ENCODE measurements around the gene BAHCC1. TPM values are rescaled to one million over a fixed set of nuclear protein-coding genes. Genes with fewer than 3 reads are reported as not detected.
"Not testable (repeated sequence)": the region's sequence is repeated elsewhere in the genome, so short reads cannot be mapped to it uniquely, and the experiment has no call there.

The BAHCC1 gene
- polyA plus RNA-seq, 12 donors = 7.5 to 23.4 (median 10.8) TPM; not detected in 1

DNA sequence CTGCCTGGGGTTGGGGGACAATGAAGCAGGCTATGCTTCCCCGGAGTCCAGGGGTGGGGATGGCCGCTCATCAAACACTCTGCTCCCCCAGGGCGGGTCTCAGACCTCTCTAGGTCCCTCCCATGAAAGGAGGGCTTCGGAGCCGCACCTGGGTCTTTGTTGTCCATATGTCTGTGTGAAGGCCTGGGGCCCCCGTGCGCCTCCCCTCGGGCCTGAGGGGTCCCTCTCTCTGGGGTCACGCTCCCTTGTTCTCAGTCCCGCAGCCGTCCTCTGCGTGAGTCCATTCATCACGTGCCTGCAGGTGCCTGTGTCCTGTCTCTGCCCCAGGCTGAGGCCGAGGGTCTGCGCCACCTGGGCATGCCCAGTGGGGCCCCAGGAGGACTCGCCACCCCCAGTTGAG is 15.6 kb downstream of the BAHCC1 start:
- no peak for DNase-seq

DNA sequence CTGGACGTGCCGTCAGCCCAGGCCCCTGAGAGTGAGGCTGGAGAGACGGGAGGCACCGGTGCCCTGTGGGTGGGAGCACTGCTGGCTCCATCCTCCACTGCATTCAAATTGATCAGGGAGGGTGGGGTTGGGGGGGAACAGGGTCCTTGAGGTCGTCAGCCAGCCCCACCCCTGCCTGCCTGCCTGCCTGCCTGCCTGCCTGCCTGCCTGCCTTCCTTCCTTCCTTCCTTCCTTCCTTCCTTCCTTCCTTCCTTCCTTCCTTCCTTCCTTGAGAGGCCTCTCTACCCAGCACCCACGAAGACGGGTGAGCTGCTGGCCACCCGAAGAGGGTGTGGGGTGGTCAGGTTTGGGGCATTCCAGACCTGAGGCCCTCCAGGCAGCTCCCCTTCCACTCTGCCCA is 16.0 kb downstream of the BAHCC1 start:
- no peak for DNase-seq

DNA sequence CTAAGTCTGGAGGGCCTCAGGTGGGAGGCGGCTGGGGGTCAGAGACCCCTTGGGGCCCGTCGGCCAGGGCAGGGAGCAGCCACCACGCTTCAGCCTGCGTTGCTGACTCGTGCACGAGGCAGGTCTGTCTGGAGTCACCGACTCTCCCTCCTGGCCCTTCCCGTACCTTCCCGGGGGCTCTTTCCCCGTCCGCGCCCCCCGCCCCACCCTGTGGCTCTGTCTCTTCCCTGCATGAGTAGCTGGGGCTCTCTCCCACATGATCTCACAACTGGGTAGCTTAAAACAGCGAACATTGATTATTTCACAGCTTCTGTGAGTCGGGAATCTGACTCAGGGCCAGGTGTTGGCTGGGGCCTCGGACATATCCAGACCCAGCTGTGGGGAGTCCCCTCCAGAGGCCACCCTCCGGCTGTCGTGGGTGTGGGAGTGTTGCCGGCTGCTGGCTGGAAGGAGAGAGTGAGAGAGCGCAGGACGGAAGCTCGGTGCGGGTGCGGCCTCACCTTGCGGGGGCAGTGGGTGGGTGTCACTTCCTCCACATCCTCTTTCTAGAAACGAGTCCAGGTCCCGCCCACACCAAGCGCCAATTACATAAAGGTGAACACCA is 17.3 kb downstream of the BAHCC1 start:
- no peak for DNase-seq

DNA sequence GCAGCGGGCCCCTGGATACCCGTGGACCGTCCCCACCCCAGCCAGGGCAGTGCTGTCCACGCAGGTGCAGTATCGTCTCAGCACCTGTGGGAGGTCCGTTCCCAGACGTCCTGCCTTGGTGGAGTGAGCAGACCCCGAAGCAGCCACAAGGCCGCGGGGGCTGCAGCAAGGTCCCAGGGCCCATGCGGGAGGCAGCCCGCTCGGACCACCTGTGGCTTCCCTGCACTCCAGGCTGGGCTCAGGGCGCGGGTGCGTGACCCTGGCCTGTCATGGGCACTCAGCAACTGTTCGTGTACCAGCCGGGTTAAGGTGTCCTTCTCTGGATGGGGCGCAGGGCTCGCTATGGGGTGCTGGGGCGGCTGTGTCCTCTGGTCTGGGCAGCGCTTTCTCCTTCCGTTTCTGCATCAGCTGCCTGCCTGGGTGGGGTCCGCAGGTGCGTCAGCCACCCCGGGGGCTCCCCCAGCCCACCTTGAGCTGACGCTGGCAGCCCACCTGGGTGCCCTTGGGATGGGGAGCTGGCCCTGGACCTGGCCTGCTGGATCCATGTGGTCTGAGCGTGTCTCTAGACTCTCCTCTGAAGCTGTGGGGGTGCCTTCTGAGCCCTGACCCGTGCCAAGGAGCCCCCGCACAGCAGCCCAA is 18.4 kb downstream of the BAHCC1 start:
- no peak for DNase-seq

DNA sequence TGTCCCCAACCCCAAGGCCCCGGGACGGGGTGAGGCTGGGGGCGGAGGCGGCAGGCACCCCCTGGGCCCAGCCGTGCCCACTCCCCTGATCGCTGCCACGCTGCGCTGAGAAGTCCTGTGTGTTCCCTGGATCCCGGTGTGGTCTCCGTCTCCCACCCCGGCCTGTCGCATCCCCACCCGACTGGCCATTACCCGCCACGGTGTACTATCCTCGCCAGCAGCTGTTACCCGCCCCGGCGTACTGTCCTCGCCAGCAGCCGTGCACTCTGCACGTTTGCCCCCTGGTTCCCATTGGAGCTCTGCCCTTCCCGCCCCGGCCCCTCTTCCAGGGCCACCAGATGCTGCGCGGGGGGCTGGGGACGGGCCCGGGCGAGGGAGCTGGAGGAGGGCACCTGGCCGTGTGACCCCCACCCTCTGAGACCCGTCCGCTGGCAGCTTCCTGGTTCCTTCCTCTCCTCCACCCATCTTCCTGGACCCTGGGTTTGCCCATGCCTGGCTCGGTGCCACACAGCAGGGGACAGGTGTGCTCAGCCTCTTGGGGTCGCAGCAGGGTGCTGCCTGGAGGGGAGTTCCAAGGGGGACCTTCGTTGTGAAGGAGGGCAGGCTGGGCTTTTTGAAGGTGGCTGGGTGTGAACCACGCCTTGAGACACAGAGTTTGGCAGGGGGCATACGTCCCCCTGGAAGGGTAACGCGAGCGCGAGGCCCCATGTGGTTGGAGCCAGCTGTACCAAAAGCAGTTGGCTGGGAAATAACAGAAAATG is 19.7 kb downstream of the BAHCC1 start:
- DNase-seq = no peak

DNA sequence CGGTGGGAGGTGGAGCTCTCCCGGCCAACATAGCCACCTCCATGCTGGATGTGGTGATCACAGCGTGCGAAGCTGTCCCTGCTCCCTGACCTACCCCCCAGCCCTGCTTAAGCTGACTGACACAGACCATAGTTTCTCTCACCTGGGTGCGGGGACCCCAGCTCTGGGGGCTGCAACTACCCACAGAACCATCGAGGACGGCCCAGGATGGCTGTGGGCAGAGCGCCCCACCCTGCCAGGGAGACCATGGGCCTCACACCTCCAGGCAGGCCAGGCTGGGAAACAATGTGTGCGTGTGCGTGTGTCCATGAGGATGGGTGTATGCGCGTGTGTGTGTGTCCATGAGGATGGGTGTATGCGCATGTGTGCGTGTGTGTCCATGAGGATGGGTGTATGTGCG is 20.4 kb downstream of the BAHCC1 start:
- DNase-seq = no peak

DNA sequence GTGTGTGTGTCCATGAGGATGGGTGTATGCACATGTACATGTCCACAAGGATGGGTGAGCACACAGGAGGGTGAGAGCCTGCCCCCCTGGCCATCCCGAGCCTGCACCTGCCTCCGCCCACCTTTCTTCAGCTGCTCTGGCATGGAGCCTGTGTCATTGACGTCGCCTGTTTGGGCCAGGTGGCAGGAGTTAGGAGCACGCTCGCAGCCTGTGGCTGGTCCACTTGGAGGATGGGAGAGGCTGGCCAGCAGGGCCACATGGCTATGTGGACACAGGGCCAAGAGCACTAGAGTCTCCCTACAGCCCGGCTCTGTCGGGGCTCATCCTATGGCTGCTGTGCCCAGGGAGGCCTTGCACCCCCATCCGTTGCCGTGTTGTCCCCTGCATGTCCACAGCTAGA is 21.4 kb downstream of the BAHCC1 start:
- no peak for DNase-seq

DNA sequence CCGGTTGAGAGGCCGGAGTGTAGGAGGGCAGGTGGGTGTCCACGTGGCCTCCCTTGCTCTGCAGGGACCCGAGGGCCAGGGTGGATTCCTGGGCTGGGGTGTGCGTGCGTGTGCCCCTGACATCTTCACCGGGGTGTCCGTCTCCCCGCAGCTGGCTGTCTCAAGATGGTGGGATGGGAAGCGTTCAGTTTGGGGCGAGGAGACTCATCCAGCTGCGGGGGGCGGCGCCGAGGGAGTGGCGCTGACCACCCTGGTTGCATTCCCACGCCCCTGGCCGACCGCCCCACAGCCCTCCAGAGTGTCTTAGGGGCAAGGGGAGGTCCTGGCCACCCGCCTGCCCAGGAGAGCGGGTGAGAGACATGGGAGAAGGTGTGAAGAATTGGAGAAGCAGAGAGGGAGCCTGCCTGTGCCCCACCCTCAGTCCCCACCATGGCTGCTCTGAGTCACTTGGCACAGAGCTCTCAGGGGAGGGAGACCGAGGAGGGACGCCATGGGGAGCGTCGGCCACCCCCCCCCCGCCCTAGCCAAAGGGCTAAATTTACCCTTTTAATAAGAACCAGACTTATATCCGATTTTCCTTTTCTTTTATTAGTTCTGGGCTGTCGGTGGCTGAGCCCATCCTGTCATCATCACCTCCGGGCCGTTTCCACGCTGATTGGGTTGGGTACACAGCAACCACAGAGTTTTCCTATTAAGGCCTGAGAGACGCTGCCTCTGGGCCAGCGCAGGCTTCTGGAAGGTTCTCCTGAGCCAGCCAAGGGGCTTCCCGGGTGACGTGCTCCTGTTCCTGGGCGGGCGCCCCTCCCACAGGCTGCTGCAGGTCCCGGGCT is 22.0 kb downstream of the BAHCC1 start:
- no peak for DNase-seq

DNA sequence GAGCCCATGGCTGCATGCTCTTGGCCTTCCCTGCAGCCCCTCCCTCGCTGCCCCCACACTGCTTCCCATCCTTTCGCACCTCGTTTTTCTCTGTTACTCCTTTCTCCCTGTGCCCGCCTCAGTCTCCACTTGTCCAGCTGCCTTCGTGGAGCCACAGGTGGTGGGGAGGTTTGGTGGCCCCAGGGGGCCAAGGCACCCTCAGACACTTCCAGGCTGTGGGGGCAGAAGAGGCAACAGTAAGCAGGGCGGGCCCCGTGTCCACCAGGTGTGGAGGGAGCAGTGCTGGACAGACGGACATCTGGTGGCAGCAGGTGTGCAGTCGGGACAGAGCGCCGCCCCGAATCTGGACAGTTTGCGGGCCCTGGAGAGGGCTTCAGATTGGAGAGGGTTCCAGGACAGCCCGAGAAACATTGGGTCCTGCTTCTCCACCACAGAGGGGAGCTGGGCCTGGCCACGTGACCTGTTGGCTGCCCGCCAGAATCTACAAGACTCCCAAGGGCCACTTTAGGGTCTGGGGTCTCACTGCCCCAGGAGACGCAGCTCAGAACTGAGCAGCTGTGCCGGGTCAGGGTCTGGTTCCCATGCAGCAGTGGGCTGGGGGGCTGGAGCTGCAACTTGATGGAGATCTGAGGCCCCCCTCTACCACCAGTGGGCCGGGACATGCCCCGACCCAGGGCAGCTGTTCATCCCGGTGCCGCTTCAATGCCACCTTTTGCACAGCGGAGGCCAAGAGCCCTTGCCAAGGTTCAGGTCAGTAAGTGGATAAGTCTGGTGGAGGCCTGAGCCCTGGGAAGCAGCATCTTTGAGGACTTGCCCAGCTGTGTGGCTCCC is 22.8 kb downstream of the BAHCC1 start:
- DNase-seq = no peak

DNA sequence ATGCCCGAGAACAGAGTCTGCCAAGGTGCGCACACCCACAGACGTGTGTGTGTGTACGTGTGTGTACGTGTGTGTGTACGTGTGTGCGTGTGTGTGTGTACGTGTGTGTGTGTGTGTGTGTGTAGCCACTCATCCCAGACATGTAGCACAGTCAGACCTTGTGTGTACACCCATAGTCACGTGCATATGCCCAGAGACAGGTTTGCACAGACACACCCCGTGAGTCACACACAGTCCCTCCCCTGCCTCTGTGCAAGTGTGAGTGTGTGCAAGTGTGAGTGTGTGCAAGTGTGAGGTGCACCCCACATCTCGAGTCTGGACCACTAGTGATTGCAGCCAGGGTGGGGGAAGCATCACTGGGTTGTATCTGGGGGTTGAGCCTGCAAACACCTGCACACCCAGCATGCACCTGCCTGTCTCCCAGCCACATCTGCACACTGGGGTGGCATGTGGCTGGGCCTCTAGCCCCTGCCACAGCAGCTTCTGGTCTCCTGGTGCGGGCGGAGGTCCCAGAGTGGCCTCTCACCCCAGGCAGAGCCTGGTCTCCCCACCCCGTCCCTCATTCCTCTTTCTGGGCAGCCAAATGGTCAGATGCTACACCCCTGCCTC is 23.6 kb downstream of the BAHCC1 start:
- DNase-seq = no peak

DNA sequence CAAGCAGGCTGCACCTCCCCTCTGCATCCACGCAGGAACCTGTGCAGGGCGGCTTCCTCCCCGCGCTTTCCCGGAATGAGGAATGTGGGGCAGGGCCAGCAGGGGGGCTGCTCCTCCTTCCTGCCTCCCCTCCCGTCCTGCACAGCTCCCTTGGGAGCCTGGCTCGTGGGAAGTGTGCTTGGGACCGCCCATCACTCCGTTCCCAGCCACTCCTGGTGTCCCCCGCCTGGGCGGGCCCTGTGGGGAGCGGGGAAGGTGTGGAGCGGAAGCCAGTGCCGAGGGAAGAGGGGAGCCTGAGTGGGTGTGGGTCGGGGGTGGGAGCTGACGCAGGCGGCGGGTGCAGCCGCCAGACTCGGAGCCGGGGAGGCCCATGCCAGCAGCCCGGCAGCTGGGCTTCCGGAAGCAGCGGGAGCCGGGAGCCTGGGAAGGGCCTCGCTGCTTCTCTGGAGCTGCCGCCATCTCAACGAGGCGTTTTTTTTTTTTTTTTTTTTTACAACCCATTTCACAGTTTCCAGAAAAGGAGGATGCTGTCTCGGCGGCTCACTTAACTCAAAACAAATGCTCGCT is 24.1 kb downstream of the BAHCC1 start:
- DNase-seq = peak; percentile 78

DNA sequence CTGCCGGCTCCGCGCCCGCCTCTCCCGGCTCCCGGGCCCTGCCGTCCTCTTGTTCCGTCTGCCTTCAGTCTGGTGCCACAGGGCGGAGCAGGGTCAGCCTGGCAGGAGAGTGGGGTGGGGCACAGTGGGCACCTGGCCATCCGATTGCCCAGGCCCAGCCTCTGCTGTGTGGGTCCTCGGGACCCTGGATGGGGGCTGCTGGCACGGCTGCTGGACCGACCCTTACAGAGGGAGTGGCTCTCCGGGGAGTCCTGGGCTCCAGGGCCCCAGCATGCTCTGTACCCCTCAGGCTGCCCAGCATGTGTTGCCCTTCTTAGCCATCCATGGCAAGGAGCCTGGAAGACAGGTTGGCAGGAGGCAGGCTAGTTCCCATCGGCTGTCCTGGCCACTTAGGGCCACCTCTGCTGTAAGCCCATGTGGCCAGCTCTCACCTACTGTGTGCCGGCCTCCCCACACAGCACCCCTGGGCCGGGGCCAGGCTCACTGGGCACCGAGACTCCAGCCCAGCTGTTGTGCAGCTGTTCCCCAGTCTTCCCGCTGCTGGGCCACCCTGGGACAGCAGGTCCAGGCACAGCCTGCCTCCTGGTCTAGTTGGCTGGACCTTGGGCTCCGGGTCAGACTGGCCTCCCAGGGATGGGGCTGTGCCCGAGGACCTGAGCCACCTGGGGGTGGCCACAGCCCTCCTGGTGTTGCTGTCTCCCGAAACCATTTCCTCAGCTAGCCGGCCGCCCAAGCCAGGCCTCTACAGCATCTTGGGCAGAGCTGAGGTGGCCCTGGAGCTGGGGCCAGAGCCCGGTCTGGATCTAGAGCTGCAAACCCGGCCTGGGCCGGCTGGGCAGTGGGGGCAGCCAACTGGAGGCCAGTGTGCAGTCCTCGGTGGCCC is 24.9 kb downstream of the BAHCC1 start:
- no peak for DNase-seq

DNA sequence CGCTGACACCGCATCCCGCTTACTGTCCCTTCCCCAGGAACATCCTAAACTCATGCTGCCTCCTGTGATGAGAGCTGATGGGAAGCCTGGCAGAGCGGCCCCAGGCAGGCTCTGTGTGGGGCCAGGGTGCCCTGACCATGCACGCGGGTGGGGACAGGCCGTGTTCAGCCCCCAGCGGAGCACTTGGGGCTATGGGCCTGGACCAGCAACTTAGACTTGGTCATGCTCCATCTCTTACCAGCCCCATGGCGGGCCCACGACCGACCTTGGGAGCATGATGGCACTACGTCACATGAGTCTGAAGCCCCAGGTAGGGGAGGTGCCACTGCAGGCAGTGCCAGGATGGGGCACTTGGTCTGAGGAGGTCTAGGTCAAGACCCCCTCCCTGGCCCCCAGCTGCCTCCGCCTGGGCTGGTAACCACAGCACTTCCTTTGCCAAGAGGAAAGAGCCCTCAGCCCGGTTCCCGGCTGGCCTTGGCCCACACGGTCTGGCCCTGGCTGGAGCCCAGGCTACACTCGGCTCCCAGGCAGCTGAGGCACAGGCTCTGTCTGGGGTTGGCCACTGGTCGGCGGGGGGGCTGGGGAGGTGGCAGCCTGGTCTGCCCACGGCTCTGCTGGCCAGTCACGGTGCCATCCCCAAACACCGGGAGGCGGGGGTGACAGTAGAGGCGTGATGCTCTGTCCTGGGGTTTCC is 25.7 kb downstream of the BAHCC1 start:
- DNase-seq = no peak

DNA sequence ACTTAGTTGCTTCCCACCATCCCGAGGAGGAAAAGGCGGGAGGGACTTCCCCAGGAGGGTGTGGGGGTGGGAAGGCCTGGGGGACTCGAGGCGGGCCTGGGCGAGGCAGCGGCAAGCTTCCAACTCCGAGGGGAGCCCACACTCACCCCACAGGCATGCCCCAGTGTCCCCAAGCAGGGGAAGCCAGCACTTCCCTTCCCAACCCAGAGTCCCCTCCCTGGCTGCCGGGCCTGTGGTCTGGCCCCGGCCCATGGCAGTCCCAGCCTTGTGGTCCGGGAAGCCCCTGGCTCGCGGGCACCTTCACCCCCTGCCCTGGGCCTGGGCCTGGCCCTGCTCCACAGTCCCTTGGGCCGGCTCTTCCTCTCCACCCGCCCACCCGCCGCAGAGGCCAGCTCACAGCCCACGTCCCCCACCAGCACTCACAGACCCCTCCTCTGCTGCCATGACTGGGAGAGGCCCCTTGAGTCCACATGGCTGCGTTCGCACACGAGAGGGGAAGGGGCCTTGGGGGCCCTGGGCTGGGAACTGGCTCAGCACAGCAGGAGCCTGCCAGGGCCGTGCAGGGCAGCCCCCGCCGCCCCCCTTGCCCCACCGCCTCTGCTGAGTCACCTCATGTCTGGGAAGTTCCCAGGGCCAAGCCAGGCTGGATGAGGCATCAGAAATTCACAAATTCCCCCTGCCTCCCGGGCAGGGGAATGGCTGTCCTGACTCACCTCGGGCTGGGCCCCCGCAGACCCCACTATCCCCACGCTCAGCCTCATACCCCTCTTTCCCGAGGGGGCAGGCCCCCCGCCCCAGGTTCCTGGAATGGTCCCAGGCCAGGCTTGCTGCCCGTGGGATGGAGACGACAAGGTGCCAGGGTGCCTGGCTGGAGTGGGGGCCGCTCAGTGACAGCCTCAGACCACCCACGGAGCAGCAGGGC is 27.8 kb downstream of the BAHCC1 start:
- peak; percentile 48 for DNase-seq

DNA sequence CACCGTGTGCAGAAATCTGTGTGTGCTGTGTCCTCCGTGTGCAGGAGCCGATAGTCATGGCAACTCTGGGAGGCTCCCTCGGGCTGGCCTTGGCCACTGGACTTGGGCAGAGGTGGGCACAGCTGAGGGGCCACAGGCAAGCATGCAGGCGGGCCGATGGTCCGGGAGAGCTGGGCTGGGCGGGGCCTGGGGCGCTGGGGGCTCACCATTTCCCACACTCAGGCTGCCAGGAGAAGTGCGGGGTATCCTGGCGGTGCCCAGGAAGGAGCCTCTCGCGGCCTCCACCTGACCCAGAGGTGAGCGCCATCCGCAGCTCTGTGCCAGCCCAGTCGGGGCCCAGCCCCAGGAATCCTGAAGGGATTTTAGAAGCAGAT is 28.4 kb downstream of the BAHCC1 start:
- DNase-seq = no peak

DNA sequence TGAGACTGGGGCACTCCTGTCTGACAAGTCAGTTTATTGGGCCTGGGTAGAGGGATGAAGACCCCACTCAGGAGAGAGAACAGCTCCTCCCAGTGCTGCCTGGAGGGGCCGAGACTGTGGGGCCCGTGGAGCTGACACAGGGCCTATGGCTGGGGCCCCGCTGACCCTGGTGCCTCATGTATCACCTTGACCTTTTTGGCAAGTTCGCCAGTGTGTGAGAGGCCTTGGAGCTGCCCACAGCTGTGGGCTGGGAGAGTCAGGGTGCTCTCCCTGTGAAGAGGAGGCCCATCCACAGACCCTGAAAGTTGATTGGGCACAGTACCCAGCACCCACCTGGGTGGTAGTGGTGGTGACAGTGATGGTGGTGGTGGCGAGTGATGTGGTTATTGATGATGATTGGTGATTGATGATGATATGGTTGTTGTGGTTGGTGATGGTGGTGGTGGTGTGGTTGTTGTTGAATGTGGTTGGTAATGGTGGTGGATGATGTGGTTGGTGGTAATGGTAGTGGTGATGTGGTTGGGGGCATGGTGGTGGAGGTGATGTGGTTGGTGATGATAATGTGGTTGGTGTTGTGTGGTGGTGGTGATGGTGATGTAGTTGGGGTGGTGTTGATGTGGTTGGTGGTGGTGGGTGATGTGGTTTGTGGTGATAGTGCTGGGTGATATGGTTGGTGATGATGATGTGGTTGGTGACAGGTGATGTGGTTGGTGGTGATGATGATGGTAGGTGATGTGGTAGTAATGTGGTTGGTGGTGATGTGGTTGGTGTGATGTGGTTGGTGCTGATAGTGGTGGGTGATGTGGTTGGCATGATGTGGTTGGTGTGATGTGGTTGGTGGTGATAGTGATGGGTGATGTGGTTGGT is 29.1 kb downstream of the BAHCC1 start:
- no peak for DNase-seq

DNA sequence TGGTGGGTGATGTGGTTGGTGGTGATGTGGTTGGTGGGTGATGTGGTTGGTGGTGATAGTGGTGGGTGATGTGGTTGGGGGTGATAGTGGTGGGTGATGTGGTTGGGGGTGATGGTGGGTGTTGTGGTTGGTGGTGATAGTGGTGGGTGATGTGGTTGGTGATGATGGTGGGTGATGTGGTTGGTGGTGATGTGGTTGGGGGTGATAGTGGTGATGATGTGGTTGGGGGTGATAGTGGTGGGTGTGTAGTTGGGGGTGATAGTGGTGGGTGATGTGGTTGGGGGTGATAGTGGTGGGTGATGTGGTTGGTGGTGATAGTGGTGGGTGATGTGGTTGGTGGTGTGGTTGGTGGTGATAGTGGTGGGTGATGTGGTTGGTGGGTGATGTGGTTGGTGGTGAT is 29.8 kb downstream of the BAHCC1 start:
- not testable (repeated sequence) for DNase-seq
